Astrocyte (in vitro differentiated cells and primary cell): ENCODE results near the gene ADAM8. TPM values are rescaled to one million over a fixed set of nuclear protein-coding genes. Genes with fewer than 3 reads are reported as not detected.

Source experiments
- DNase-seq: peaks from one replicate; pipeline ENCODE4 v3.0.0-alpha.2; 2010; ENCODE audit warnings: low read depth
- FAIRE-seq: peaks from 2 replicates; lab custom pipeline; 2011; peaks lifted over from hg19 to GRCh38; lab: Jason Lieb, UNC
- H2AFZ ChIP-seq: 2 replicates; pipeline ENCODE4 v1.6.0; 2012; ENCODE audit warnings: low read depth, low read length, inconsistent platforms
- H3K27ac ChIP-seq: 2 replicates; pipeline ENCODE4 v1.5.1; 2011; ENCODE audit warnings: low read depth, low read length, inconsistent platforms
- H3K27me3 ChIP-seq: 2 replicates; pipeline ENCODE4 v1.6.0; 2011; ENCODE audit warnings: low read length, inconsistent platforms; ENCODE audit not compliant: insufficient read depth
- H3K36me3 ChIP-seq: 2 replicates; pipeline ENCODE4 v1.5.1; 2011; ENCODE audit warnings: low read length, inconsistent platforms; ENCODE audit not compliant: insufficient read depth
- H3K4me1 ChIP-seq: 2 replicates; pipeline ENCODE4 v1.5.1; 2011; ENCODE audit warnings: low read length, inconsistent platforms; ENCODE audit not compliant: insufficient read depth
- H3K4me2 ChIP-seq: 2 replicates; pipeline ENCODE4 v1.6.0; 2012; ENCODE audit warnings: low read length, inconsistent platforms
- H3K4me3 ChIP-seq: 2 replicates; pipeline ENCODE4 v1.5.1; 2011; ENCODE audit warnings: low read depth, mild to moderate bottlenecking, low read length, inconsistent platforms; ENCODE audit not compliant: insufficient read depth
- H3K79me2 ChIP-seq: 2 replicates; pipeline ENCODE4 v1.6.0; 2012; ENCODE audit warnings: mild to moderate bottlenecking, low read length, inconsistent platforms; ENCODE audit not compliant: insufficient read depth
- H3K9ac ChIP-seq: 2 replicates; pipeline ENCODE4 v1.6.0; 2012; ENCODE audit warnings: mild to moderate bottlenecking, low read length, inconsistent platforms
- H3K9me3 ChIP-seq: 2 replicates; pipeline ENCODE4 v1.5.1; 2012; ENCODE audit warnings: low read depth, mild to moderate bottlenecking, low read length, inconsistent platforms; ENCODE audit not compliant: insufficient read depth
- H4K20me1 ChIP-seq: 2 replicates; pipeline ENCODE4 v1.6.0; 2012; ENCODE audit warnings: low read length, inconsistent platforms; ENCODE audit not compliant: insufficient read depth
- H3K27ac Mint-ChIP-seq: one replicate; pipeline ENCODE4 v1.8.0; 2021; ENCODE audit warnings: mild to moderate bottlenecking, mixed read lengths; ENCODE audit not compliant: unreplicated experiment
- H3K27me3 Mint-ChIP-seq: one replicate; pipeline ENCODE4 v1.8.0; 2021; ENCODE audit warnings: low read depth, mixed read lengths; ENCODE audit not compliant: unreplicated experiment
- H3K36me3 Mint-ChIP-seq: one replicate; pipeline ENCODE4 v1.8.0; 2021; ENCODE audit warnings: low read depth, mixed read lengths; ENCODE audit not compliant: unreplicated experiment
- H3K4me1 Mint-ChIP-seq: one replicate; pipeline ENCODE4 v1.8.0; 2021; ENCODE audit warnings: low read depth, mixed read lengths; ENCODE audit not compliant: unreplicated experiment
- H3K4me3 Mint-ChIP-seq: one replicate; pipeline ENCODE4 v1.8.0; 2021; ENCODE audit warnings: mild to moderate bottlenecking, moderate library complexity, mixed read lengths; ENCODE audit not compliant: unreplicated experiment
- H3K9me3 Mint-ChIP-seq: one replicate; pipeline ENCODE4 v1.8.0; 2021; ENCODE audit warnings: mild to moderate bottlenecking, mixed read lengths; ENCODE audit not compliant: unreplicated experiment
- CTCF ChIP-seq: IDR thresholded peaks from 2 replicates; pipeline ENCODE4 v1.5.1; 2011; ENCODE audit warnings: low read depth, mild to moderate bottlenecking, inconsistent platforms, low read length, moderate library complexity; ENCODE audit not compliant: insufficient read depth
- EZH2 ChIP-seq: IDR thresholded peaks from 2 replicates; pipeline ENCODE4 v1.6.1; 2012; ENCODE audit warnings: mild to moderate bottlenecking, low read length, inconsistent platforms; ENCODE audit not compliant: insufficient read depth
- total RNA-seq: library from RNA; stranded (reverse); gene quantifications from 2 replicates; pipeline ENCODE4 v1.2.1, GENCODE V29; 2021

The ADAM8 gene
- total RNA-seq, 1 donor from 2014 or later = 4.6 TPM

GRCh38 chr10:133311570-133311969, 34.9 kb upstream of the ADAM8 start:
- Mint-ChIP-seq H3K4me3 (no peak overlapping the region), H3K4me1 (peaks cover 9% of the 10 kb centered on the region), H3K27ac (no peak overlapping the region), H3K9me3 (no peaks in the 10 kb centered on the region), H3K36me3 (peaks cover 3% of the 10 kb centered on the region), H3K27me3 (no peaks in the 10 kb centered on the region)
- Histone ChIP-seq H3K36me3 (no peaks in the 10 kb centered on the region), H3K27ac (no peak overlapping the region), H3K27me3 (no peaks in the 10 kb centered on the region), H3K4me1 (peaks cover 15% of the 10 kb centered on the region), H3K79me2 (peaks cover 21% of the 10 kb centered on the region), H3K4me2 (no peak overlapping the region), H3K4me3 (no peak overlapping the region), H4K20me1 (peaks cover 28% of the 10 kb centered on the region), H2AFZ (no peak overlapping the region), H3K9me3 (no peaks in the 10 kb centered on the region), H3K9ac (no peak overlapping the region)
- FAIRE-seq (no peak), DNase-seq (no peak)
- TF ChIP-seq EZH2 (no peak), CTCF (no peak)

- H3K36me3 ChIP-seq = no peaks in the 10 kb centered on the region
- H3K4me1 ChIP-seq = peaks cover 15% of the 10 kb centered on the region
- Mint-ChIP-seq H3K4me1 (peaks cover 9% of the 10 kb centered on the region), H3K27me3 (no peaks in the 10 kb centered on the region), H3K9me3 (no peaks in the 10 kb centered on the region), H3K4me3 (no peak overlapping the region), H3K27ac (no peak overlapping the region), H3K36me3 (peaks cover 3% of the 10 kb centered on the region)
- H3K9me3 ChIP-seq = no peaks in the 10 kb centered on the region
- peaks cover 34% of the 10 kb centered on the region for H4K20me1 ChIP-seq
- no peak overlapping the region for H3K4me3 ChIP-seq
- no peak overlapping the region for H3K27ac ChIP-seq
- H3K4me2 ChIP-seq = no peak overlapping the region
- H3K9ac ChIP-seq = no peak overlapping the region
- TF ChIP-seq EZH2 = no peak
- TF ChIP-seq CTCF = no peak
- FAIRE-seq (no peak), DNase-seq (no peak)
- no peaks in the 10 kb centered on the region for H3K27me3 ChIP-seq
- peaks cover 28% of the 10 kb centered on the region for H3K79me2 ChIP-seq
- no peak overlapping the region for H2AFZ ChIP-seq
These were observed 34.1 kb upstream of the ADAM8 start for GRCh38 chr10:133310789-133311188.

- Histone ChIP-seq H3K27me3 (no peaks in the 10 kb centered on the region), H4K20me1 (peaks cover 39% of the 10 kb centered on the region), H2AFZ (no peak overlapping the region), H3K36me3 (no peaks in the 10 kb centered on the region), H3K79me2 (peaks cover 32% of the 10 kb centered on the region), H3K9ac (no peak overlapping the region), H3K9me3 (no peaks in the 10 kb centered on the region), H3K4me2 (no peak overlapping the region), H3K4me3 (no peak overlapping the region), H3K27ac (no peak overlapping the region), H3K4me1 (peaks cover 15% of the 10 kb centered on the region)
- FAIRE-seq (no peak), DNase-seq (no peak)
- Mint-ChIP-seq H3K4me1 (peaks cover 9% of the 10 kb centered on the region), H3K9me3 (no peaks in the 10 kb centered on the region), H3K4me3 (no peak overlapping the region), H3K27ac (no peak overlapping the region), H3K36me3 (peaks cover 3% of the 10 kb centered on the region), H3K27me3 (no peaks in the 10 kb centered on the region)
- TF ChIP-seq EZH2 = no peak
- no peak for TF ChIP-seq CTCF
These were observed 33.7 kb upstream of the ADAM8 start for GRCh38 chr10:133310399-133310755.
